LHCN-M2 (cell line): ENCODE measurements around the gene TAS2R40. TPM values are rescaled to one million over a fixed set of nuclear protein-coding genes. Genes with fewer than 3 reads are reported as not detected.
A peak's percentile ranks its signal among the peaks of the same experiment; 100 is the strongest.
"Not testable (repeated sequence)": the region's sequence is repeated elsewhere in the genome, so short reads cannot be mapped to it uniquely, and the experiment has no call there.

Experiments
- DNase-seq: peaks from one replicate; pipeline ENCODE4 v3.0.0-alpha.2; 2012; ENCODE audit warnings: low read depth
- polyA plus RNA-seq: library from polyadenylated mRNA; unstranded; fragments of >200 nt; gene quantifications from one replicate; pipeline ENCODE4 v1.2.1, GENCODE V29; 2012; ENCODE audit warnings: missing spikeins
- total RNA-seq: library from RNA; depleted of rRNA; stranded (reverse); fragments of >200 nt; gene quantifications from 2 replicates; pipeline ENCODE4 v1.2.3, GENCODE V29; 2014; rRNA removed

The TAS2R40 gene
- total RNA-seq = not detected in 2 replicates
- polyA plus RNA-seq = not detected

- DNase-seq = no peak
These were observed at the start of gene TAS2R40 for GRCh38 chr7:143221737-143222136. TAS2R40 (plus strand) TSS chr7:143222037; CDS start chr7:143222079, 42 bp downstream.

- peak; percentile 73 for DNase-seq
These were observed 49.5 kb upstream of the TAS2R40 start for GRCh38 chr7:143172354-143172753.

- DNase-seq = no peak
These were observed 45.7 kb upstream of the TAS2R40 start for GRCh38 chr7:143176128-143176527.

- no peak for DNase-seq
These were observed 44.3 kb upstream of the TAS2R40 start for GRCh38 chr7:143177374-143178119.

DNA sequence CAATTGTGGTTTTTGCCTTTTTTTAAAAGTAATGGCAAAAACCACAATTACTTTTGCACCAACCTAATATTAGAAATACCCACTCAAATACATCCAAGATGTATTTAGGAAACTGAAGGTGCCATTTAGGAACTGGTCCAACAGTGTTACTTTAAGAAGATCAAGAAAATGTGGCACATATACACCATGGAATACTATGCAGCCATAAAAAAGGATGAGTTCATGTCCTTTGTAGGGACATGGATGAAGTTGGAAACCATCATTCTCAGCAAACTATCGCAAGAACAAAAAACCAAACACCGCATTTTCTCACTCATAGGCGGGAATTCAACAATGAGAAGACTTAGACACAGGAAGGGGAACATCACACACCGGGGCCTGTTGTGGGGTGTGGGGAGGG, 41.1 kb upstream of the TAS2R40 start:
- not testable (repeated sequence) for DNase-seq

- DNase-seq = no peak
These were observed 40.5 kb upstream of the TAS2R40 start for GRCh38 chr7:143181349-143181748.

DNA sequence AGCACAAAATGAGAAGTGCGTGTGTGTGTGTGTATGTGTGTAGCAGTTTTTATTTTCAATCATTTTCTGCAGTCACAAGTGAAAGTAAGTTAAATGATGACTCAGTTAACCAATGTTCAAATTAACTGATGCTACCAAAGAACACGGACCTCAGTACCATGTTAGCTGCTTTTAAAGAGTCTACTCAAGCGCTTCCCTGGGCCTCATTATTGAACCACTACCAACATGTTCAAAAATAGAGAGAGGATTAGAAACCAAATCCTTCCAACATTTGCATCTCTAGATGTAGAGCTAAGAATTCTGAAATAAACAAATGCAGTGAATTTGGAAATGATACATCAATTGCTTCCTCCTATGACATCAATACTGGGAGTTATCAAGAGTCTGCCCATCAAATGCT, 38.8 kb upstream of the TAS2R40 start, which contains the start of gene TAS2R39:
TSS of gene TAS2R39 (plus strand) at position 396 of the 400 bp plus-strand sequence. CDS start at position 396, 0 bp downstream.
- no peak for DNase-seq

- no peak for DNase-seq
These were observed 36.3 kb upstream of the TAS2R40 start for GRCh38 chr7:143185551-143185950.

- DNase-seq = no peak
These were observed 32.8 kb upstream of the TAS2R40 start for GRCh38 chr7:143188994-143189393.

DNA sequence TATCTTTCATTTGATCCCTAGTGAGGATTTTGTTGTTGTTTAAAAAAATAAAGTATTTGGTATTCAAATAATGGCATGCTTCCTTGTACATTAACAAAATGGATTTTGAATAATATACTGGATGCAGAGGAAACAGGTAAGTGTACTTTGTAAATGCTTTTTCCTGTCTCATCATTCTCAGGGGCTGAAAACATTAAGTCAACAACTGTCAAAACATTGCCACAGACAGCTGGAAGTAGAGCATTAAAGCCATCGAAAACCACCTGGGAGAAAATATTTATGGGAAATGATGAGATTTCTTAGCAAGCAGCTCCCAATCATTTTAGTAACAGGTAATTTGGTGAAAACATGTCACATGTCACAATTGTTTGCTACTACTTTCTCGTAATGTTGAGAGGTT, 28.0 kb upstream of the TAS2R40 start:
- no peak for DNase-seq

DNA sequence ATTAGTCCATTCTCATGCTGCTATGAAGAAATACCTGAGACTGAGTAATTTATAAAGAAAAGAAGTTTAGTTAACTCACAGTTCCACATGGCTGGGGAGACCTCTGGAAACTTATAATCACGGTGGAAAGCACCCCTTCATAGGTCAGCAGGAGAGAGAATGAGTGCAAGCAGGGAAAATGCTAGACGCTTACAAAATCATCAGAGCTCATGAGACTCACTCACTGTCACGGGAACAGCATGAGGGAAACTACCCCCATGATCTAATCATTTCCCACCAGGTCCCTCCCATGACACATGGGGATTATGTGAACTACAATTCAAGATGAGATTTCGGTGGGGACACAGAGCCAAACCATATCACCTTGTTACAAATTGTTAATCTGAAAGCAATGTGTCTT, 22.8 kb upstream of the TAS2R40 start:
- DNase-seq = no peak

DNA sequence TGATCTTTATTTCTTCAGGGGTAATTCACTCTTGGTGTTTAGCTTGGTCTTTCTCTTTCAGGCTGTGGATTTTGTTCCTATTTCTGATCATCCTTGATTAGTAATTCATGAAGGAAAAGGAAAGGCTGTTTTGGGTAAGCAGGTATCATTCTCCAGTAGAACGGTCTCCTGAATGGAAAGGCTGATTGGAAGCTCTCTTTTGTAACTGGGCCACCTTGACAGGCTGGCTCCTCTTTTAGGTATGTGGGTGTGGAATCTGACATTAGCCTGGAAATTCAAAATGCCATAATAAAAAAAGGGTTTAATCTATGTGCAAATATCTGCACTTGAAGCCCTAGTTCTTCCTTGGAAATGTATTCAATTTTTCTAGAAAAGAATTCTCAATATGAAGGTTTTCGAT, 19.7 kb upstream of the TAS2R40 start:
- no peak for DNase-seq

GRCh38 chr7:143203386-143203785, 18.5 kb upstream of the TAS2R40 start:
- DNase-seq = no peak

GRCh38 chr7:143205560-143206293, 16.1 kb upstream of the TAS2R40 start:
- peak; percentile 71 for DNase-seq

GRCh38 chr7:143210541-143210940, 11.3 kb upstream of the TAS2R40 start:
- DNase-seq = no peak

DNA sequence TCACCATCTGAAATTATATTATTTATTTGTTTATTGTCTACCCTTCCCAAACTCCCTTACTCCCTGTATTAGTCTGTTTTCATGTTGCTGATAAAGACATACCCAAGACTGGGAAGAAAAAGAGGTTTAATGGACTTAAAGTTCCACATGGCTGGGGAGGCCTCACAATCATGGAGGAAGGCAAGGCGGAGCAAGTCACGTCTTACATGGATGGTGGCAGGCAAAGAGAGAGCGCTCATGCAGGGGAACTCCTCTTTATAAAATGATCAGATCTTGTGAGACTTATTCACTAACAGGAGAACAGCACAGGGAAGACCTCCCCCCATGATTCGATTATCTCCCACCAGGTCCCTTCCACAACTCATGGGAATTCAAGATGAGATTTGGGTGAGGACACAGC, 8.4 kb upstream of the TAS2R40 start:
- DNase-seq = not testable (repeated sequence)

- DNase-seq = peak; percentile 86
These were observed 6.8 kb upstream of the TAS2R40 start for GRCh38 chr7:143214789-143215679.

GRCh38 chr7:143216151-143216550, 5.7 kb upstream of the TAS2R40 start:
- peak; percentile 59 for DNase-seq

DNA sequence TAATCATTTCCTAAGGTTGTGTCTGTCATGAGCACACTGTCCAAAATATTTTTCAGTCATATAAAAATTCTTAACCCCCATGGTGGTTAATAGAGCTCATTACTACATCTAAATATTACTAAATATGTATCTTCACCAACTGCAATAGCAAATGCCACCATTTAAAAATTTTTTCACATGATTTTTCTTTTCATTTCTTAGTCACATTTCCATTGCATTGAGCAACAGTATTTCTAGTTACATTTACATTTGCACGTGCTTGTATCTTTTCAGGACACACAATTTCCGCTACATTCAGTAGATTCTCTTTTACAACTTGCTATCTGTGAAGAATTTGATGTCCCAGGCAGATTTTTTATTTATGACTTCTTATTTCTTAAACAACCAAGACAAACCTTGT, 5.2 kb upstream of the TAS2R40 start:
- no peak for DNase-seq

GRCh38 chr7:143217806-143218205, 4.0 kb upstream of the TAS2R40 start:
- no peak for DNase-seq

- DNase-seq = no peak
These were observed 551 bp upstream of the TAS2R40 start for GRCh38 chr7:143221286-143221685.

GRCh38 chr7:143222782-143223181, 945 bp downstream of the TAS2R40 start:
- DNase-seq = no peak
